ENCODE data around the gene DLEC1.

GRCh38 chr3:38006445-38006995 is 32.5 kb upstream of the DLEC1 start:
- TF ChIP-seq POLR2A (IDR thresholded peaks at IDR 0.05) (no peak), CTCF (IDR thresholded peaks at IDR 0.05) (no peak)
